Endothelial cell of umbilical vein (primary cell): ENCODE data around the gene HIVEP3. TPM values are rescaled to one million over a fixed set of nuclear protein-coding genes. Genes with fewer than 3 reads are reported as not detected.

Experiments
- BruUV-seq: library from RNA; stranded (reverse); fragments of 400-500 nt; replicated peaks from 2 replicates; lab custom pipeline; 2021; lab: Mats Ljungman, UMichigan
- CTCF ChIA-PET: fragments of 300-600, 350-600 bp; sonication (Branson Sonifier 250); formaldehyde crosslinking; loops from one replicate; lab custom pipeline; 2021; ENCODE audit warnings: antibody characterized with exemption, inconsistent platforms; lab: Charles Lee
- POLR2A ChIA-PET: fragments of 300-600, 350-600 bp; sonication (Branson Sonifier 250); formaldehyde crosslinking; loops from one replicate; lab custom pipeline; 2021; ENCODE audit warnings: antibody characterized with exemption, inconsistent platforms; lab: Charles Lee
- DNase-seq: peaks from one replicate; pipeline ENCODE4 v3.0.0-alpha.2; 2011; ENCODE audit warnings: low read depth, low spot score
- FAIRE-seq: peaks from 2 replicates; lab custom pipeline; 2011; peaks lifted over from hg19 to GRCh38; lab: Jason Lieb, UNC
- H2AFZ ChIP-seq: 2 replicates; pipeline ENCODE4 v1.6.0; 2012; ENCODE audit warnings: low read depth, low read length, control low read depth, inconsistent platforms
- H3K27ac ChIP-seq: 2 replicates; pipeline ENCODE4 v1.5.1; 2011; ENCODE audit warnings: low read depth, mild to moderate bottlenecking, control low read depth, low read length, moderate library complexity; ENCODE audit not compliant: insufficient read depth
- H3K27me3 ChIP-seq, 2 experiments: 2 replicates each; pipeline versions ENCODE4 v1.6.0 to v1.6.1; 2011; ENCODE audit warnings: low read length in 2 of 2, mixed read lengths in 1 of 2; ENCODE audit not compliant: control insufficient read depth in 2 of 2, insufficient read depth in 2 of 2
- H3K36me3 ChIP-seq, 2 experiments: 2 replicates in 1 of 2; 3 replicates in 1 of 2; pipeline ENCODE4 v1.5.1; 2011; ENCODE audit warnings: low read length in 2 of 2, mild to moderate bottlenecking in 1 of 2, moderate library complexity in 1 of 2; ENCODE audit not compliant: control insufficient read depth in 2 of 2, insufficient read depth in 2 of 2; ENCODE audit errors: extremely low read depth in 1 of 2
- H3K4me1 ChIP-seq: 3 replicates; pipeline ENCODE4 v1.5.1; 2011; ENCODE audit warnings: mild to moderate bottlenecking, low read length; ENCODE audit not compliant: control insufficient read depth, insufficient read depth; ENCODE audit errors: extremely low read depth
- H3K4me2 ChIP-seq: 2 replicates; pipeline ENCODE4 v1.6.1; 2011; ENCODE audit warnings: low read length, control low read depth, mixed read lengths; ENCODE audit not compliant: insufficient read depth
- H3K4me3 ChIP-seq, 3 experiments: fragments of 200-600 bp in 1 of 3; sonication (generic), shearing (Covaris generic) in 1 of 3; replicated peaks in 1 of 3; 2 replicates each; pipeline ENCODE4 v1.5.1; 2011 to 2016; ENCODE audit warnings: control low read depth in 3 of 3, low read length in 3 of 3, mild to moderate bottlenecking in 2 of 3, inconsistent platforms in 1 of 3, low read depth in 1 of 3, moderate library complexity in 1 of 3; ENCODE audit not compliant: insufficient read depth in 1 of 3
- H3K79me2 ChIP-seq: 2 replicates; pipeline ENCODE4 v1.6.0; 2012; ENCODE audit warnings: low read length, inconsistent platforms; ENCODE audit not compliant: control insufficient read depth, insufficient read depth
- H3K9ac ChIP-seq: replicated peaks from 2 replicates; pipeline ENCODE3; 2011; ENCODE audit warnings: low read length, control low read depth; ENCODE audit not compliant: insufficient read depth; ENCODE audit errors: extremely low read depth
- H3K9me1 ChIP-seq: replicated peaks from 3 replicates; pipeline ENCODE4 v1.6.0; 2011; ENCODE audit warnings: mild to moderate bottlenecking, low read length; ENCODE audit not compliant: control insufficient read depth, insufficient read depth; ENCODE audit errors: extremely low read depth
- H3K9me3 ChIP-seq: replicated peaks from 2 replicates; pipeline ENCODE4 v1.5.1; 2012; ENCODE audit warnings: low read length, inconsistent platforms; ENCODE audit not compliant: control insufficient read depth, insufficient read depth
- H4K20me1 ChIP-seq: replicated peaks from 2 replicates; pipeline ENCODE3; 2011; ENCODE audit warnings: mild to moderate bottlenecking, low read length; ENCODE audit not compliant: control insufficient read depth, insufficient read depth; ENCODE audit errors: extremely low read depth
- CTCF ChIP-seq, 2 donors: IDR thresholded peaks; 1 replicate in 1 of 2; 2 replicates in 1 of 2; pipeline ENCODE4 v1.5.1; 2011; ENCODE audit warnings: low read length in 2 of 2, mild to moderate bottlenecking in 2 of 2, moderate library complexity in 2 of 2, control low read depth in 1 of 2, inconsistent platforms in 1 of 2, low read depth in 1 of 2; ENCODE audit not compliant: insufficient read depth in 1 of 2; ENCODE audit errors: extremely low read depth in 1 of 2
- EZH2 ChIP-seq: IDR thresholded peaks from 2 replicates; pipeline ENCODE4 v1.6.1; 2012; ENCODE audit warnings: borderline replicate concordance, low read depth, mild to moderate bottlenecking, moderate library complexity, low read length, inconsistent platforms; ENCODE audit not compliant: severe bottlenecking
- FOS ChIP-seq: IDR thresholded peaks from 2 replicates; pipeline ENCODE4 v1.6.1; 2011; ENCODE audit warnings: mild to moderate bottlenecking, low read length, moderate library complexity, borderline replicate concordance; ENCODE audit not compliant: insufficient read depth
- GATA2 ChIP-seq: IDR thresholded peaks from 2 replicates; pipeline ENCODE4 v1.7.0; 2011; ENCODE audit warnings: low read depth, mild to moderate bottlenecking, moderate library complexity, mixed read lengths, low read length; ENCODE audit not compliant: insufficient read length, insufficient read depth
- JUN ChIP-seq: IDR thresholded peaks from 2 replicates; pipeline ENCODE4 v1.6.1; 2011; ENCODE audit warnings: borderline replicate concordance, low read depth; ENCODE audit not compliant: insufficient read length, insufficient read depth
- MAX ChIP-seq: IDR thresholded peaks from 2 replicates; pipeline ENCODE4 v1.6.1; 2011; ENCODE audit not compliant: insufficient read depth, insufficient read length
- MYC ChIP-seq: IDR thresholded peaks from one replicate; pipeline ENCODE4 v1.6.1; 2011; ENCODE audit warnings: mild to moderate bottlenecking, low read depth, low read length
- POLR2A ChIP-seq: IDR thresholded peaks from 2 replicates; pipeline ENCODE4 v1.6.1; 2012; ENCODE audit warnings: low read depth, mild to moderate bottlenecking, control low read depth, low read length
- POLR2AphosphoS5 ChIP-seq: IDR thresholded peaks from 2 replicates; pipeline ENCODE4 v1.6.1; 2012; ENCODE audit warnings: low read depth, mild to moderate bottlenecking, control low read depth, low read length, moderate library complexity; ENCODE audit not compliant: insufficient read depth
- dilution Hi-C: fragments of 300-500 bp; cut with MboI; formaldehyde crosslinking; loops from one replicate; pipeline ENCODE4 v1.15.0; 2019; ENCODE audit warnings: low sequenced_read_pairs; ENCODE audit not compliant: extremely low pct_ligation_motif_present
- intact Hi-C: fragments of 100-400 bp; cut with micrococcal nuclease; formaldehyde crosslinking; loops from one replicate; pipeline ENCODE4 v1.10.0; 2022
- polyA plus RNA-seq, 4 experiments: library from polyadenylated mRNA; depleted of rRNA in 3 of 4; stranded (reverse) in 3 of 4; unstranded in 1 of 4; fragments of >200 nt; gene quantifications; 2 replicates each; pipeline versions ENCODE4 v1.2.1 to v1.2.3, GENCODE V29; 2011 to 2012; ENCODE audit warnings: missing spikeins in 1 of 4
- total RNA-seq: library from RNA; stranded (reverse); gene quantifications from 2 replicates; pipeline ENCODE4 v1.2.3, GENCODE V29; 2021

Gene HIVEP3
- total and polyA plus RNA-seq, 2 donors (not counting 3 experiments of a cell fraction or from before 2014, with no cell fraction given) = 3.4 to 4.0 TPM

GRCh38 chr1:41479808-41480160 lies 438.9 kb downstream of the HIVEP3 start:
- Histone ChIP-seq H3K9me3 (no peaks in the 10 kb centered on the region), H3K27ac (no peak overlapping the region), H3K4me1 (no peaks in the 10 kb centered on the region), H3K9me1 (no peaks in the 10 kb centered on the region), H4K20me1 (no peaks in the 10 kb centered on the region), H3K4me2 (no peak overlapping the region), H2AFZ (no peak overlapping the region), H3K27me3 (no peaks in the 10 kb centered on the region), H3K4me3 (no peak overlapping the region), H3K9ac (no peak overlapping the region), H3K79me2 (no peaks in the 10 kb centered on the region), H3K36me3 (no peaks in the 10 kb centered on the region)
- DNase-seq (no peak), FAIRE-seq (no peak)
- TF ChIP-seq POLR2A = no peak
- no peak for TF ChIP-seq EZH2
- no peak for TF ChIP-seq JUN
- TF ChIP-seq FOS = no peak
- no peak for TF ChIP-seq GATA2
- no peak for TF ChIP-seq POLR2AphosphoS5
- TF ChIP-seq MAX = no peak
- TF ChIP-seq CTCF (IDR thresholded peaks at IDR 0.05; ENCODE audit: extremely low read depth in 1 of 2, insufficient read depth in 1 of 2, low read depth in 1 of 2, low read length in 2 of 2) = no peak
- TF ChIP-seq MYC = no peak
- intact Hi-C loops (no loop called here), dilution Hi-C loops (no loop called here)
- ChIA-PET CTCF (interaction anchor here (1.1 to 1.5 kb wide), 2 partner anchors 36 to 47 kb away, joined by 3 to 4 read pairs; no protein-coding TSS in a partner anchor), POLR2A (no interaction called here)
- no TSS peak for BruUV-seq
